Fibroblast of the conjunctiva (primary cell): ENCODE results near the gene RNF224.

Source experiments
- DNase-seq: peaks from one replicate; pipeline ENCODE4 v3.0.0-alpha.2; 2010; ENCODE audit warnings: low read depth

The RNF224 gene

DNA sequence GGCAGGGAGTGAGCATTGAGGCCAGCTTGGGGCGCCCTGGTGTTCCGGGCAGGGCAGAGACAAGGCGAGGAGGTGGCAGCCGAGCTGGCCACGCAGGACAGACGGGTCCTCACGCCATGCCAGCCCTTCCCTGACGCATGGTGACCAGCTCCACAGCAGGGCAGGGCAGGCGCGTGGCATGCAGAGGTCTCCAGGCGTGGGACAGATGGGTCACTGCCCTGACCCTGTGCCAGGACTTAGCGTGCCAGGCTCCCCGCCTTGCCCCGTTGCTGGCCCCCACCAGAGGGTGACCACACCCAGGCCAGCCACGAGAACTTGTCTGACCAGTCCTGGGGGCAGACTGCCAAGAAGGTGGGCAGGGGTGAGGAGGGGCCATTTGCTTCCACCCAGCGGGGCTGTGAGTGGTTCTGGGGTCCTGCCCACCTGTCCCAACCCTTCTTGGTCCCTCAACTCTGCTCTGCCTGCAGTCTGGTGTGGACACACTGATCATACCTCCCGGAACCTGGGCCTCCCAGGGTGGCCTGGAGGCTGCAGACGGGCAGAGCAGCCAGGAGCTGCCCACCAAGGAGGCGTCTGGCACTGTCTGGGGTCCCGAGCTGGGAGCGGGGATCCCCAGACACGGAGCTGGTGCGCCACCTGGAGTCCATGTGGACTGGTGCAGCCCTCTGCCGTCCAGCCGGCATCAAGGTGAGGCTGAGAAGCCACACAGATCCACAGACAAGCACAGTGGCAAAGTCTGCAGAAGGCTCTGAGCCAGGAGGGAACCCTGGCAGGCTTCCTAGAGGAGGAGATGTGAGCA lies at the start of gene RNF224:
Gene RNF224 (plus strand): TSS at position 449 of the 799 bp plus-strand sequence. CDS start 834 bp downstream, outside the sequence.
- peak; percentile 35 for DNase-seq

DNA sequence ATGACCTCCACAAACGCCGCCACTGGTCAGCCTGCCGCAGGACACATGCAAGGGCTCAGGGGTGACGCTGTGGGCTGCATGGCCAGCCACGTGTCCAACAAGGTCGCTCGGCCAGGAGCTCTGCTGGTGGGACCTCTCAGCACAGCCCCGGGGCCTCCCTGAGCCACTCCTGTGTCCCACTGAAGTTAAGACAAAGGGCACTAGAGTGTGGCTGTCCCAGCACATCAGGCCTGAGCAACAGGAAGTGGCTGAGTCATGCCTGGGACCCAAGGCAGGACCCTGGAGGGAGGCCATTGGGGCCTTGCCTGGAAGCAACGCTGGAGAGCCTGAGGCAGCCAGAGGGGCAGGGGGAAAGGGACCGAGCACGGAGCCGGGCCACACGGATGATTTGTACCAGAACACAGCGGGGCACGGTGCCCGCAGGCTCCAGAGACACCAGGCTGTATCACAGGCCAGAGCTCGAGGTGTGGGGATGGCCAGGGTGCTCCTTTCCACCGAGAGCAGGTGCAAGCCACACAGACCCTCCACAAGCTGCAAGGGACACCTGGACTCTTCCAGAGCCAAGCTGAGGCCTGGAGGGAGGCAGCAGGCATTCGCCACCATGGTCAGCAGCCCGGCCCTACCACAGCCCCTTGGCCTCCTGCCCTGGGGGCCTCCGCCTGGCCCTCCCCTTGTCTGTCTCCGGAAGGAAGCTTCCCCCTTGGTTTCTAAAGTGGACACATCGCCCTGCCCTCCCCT lies 48.9 kb upstream of the RNF224 start:
- no peak for DNase-seq

DNA sequence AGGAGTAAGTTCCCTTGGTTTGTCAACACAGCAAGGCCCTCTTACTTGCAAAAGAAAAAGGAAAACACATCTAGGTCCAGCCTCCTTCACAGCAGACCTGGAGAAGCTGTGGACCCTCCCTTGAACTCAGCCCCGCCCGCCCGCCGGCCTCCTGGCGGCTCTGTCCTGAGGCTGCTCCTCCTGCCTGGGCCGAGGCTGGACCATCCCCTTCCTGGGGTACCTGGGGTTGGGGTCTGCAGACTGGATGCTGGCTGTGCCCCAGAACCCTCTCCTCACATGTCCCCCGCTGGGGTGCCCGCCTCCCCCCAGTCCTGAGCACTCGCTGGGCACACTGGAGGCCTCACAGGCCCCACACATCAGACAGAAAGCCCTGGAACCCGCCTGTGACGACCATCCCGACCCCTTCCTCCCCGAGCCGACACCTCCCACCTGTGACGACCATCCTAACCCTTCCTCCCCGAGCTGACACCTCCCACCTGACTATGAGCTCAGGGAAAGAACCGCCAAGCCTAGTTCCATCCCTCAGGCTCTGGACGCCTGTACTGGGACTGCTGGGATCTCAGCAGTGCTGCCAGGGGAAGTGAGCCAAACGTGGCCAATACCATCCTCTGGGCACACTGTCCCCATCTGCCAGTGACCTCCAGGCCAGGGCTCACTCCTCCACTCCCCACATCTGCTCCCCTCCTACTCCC lies 48.2 kb upstream of the RNF224 start:
- no peak for DNase-seq

- no peak for DNase-seq
Measured at GRCh38 chr9:137179761-137180160, 47.5 kb upstream of the RNF224 start.

DNA sequence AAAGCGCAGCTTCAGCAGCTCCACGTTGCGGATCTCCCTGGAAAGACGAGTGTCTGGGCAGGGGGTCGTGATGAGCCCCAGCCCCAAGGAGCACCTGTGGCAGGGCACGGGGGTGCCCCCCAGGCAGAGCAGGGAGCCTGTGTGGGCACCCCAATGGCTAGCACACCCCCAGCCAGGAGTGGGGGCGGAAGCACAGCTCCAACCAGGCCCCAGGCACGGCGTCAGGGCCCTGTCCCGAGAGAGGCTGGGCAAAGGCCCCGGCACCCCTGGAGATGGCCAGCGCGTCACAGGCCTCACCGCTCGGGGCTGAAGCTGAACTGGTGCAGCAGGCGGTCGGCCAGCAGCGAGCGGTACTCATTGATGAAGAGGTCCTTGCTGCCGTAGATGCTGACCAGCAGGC lies 46.8 kb upstream of the RNF224 start:
- DNase-seq: no peak

- no peak for DNase-seq
Measured at GRCh38 chr9:137181680-137182079, 45.6 kb upstream of the RNF224 start.

DNA sequence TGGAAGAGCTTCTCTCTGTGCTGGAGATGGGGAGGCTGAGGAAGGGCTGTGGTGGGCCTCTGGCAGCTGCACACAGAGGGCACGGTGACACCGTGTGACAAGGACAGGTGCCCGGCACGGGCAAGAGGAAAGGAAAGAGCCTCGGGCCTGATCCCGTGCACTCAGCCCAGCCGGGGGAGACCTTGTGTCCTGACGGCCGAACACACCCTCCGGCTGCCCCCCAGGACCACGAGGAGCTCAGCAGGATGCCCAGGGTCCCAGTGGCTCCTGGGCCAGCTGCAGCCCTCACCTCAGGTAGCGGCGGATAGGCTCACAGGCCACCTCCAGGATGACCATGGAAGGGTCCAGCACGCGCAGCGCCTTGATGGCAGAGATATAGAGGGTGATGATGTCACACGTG lies 44.5 kb upstream of the RNF224 start:
- DNase-seq: no peak

DNA sequence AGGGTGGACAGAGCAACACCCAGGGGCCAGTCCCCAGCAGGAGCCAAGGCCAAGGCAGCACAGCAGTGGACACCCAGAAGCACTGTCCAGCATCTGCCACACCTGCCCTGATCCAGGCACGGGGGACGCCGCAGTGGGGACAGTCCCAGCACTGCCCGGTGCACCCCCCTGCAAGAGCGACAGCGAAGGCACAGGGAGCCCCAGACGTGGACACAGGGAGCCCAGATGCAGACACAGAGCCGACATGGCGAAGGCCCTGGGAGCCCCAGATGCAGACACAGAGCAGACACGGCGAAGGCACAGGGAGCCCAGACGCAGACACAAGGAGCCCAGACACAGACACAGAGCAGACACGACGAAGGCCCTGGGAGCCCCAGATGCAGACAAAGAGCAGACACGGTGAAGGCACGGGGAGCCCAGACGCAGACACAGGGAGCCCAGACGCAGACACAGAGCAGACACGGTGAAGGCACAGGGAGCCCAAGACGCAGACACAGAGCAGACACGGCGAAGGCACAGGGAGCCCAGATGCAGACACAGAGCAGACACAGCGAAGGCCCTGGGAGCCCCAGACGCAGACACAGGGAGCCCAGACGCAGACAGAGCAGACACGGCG lies 43.2 kb upstream of the RNF224 start:
- DNase-seq: no peak

DNA sequence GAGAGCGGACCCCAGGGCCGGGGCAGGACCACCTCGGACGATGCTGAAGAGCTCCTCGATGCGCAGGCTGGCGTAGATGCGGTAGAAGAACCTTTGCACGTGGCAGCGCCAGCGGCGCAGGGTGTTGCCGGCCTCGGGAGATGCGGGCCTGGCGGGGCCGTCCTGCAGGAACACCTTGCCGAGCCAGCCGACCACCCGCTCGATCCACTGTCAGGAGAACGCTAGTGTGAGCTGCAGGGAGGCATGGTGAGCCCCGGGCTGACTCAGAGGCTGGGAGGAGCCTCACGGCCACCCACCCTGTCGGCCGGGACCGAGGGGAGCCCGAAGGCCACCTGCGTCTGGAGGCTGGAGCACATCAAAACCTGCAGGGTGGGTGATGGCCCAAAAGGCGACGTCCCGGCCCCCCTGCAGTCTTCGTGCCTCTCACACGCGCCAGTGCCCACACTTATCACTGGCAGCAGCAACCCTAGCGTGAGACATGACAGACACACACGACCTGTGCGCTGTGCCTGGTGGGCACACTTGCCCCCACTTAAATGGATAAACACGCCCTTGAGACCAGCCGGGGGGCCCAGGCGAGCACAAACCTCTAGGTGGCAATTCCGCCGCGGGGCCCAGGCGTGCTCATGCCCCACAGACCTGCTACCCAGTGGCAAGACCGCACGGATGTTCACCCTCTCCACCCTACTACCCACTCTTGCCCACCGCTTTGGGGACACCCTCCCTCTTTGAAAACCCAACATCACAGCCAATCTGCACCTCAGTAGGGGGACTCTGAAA lies 42.2 kb upstream of the RNF224 start:
- DNase-seq: no peak

DNA sequence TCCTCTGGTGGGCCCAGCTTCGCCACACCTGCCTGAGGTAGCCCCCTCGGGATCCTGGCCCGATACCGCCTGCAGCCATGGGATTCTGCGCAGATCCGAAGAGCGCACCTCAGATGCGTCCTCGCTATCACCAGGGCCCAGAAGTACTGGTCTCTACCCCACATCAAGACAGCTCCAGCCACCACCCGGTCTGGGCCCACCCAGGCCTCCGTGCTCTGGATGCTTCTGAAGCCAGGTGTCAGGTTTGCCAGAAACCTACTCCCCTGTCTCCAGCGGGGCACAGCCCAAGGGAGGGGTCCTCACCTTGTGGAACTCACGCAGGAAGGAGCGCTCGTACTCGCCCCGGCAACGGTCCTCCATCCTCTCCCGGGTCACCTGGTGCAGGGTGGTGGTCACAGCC lies 41.4 kb upstream of the RNF224 start:
- DNase-seq: no peak

GRCh38 chr9:137186385-137186784 lies 40.9 kb upstream of the RNF224 start:
- DNase-seq: no peak

DNA sequence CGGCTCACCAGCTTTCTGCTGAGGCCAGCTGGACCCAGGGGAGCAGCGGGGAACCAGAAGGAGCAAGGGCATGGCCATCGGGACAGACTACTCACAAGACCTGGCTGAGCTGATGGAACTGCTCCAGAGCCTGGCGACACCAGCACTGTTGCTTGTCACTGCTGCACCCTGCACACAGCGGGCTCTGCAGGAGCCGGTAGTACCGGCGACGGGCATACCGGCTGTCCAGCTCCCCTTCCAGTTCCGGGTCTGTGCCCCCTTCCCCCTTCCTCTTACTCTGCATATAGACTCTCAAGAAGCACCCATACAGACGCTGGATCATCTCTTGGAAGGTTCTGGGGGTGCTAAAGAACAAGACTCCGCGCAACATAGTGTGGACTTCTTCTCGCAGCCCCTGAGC lies 39.9 kb upstream of the RNF224 start:
- DNase-seq: no peak

GRCh38 chr9:137188086-137188489 lies 39.2 kb upstream of the RNF224 start:
- no peak for DNase-seq

DNA sequence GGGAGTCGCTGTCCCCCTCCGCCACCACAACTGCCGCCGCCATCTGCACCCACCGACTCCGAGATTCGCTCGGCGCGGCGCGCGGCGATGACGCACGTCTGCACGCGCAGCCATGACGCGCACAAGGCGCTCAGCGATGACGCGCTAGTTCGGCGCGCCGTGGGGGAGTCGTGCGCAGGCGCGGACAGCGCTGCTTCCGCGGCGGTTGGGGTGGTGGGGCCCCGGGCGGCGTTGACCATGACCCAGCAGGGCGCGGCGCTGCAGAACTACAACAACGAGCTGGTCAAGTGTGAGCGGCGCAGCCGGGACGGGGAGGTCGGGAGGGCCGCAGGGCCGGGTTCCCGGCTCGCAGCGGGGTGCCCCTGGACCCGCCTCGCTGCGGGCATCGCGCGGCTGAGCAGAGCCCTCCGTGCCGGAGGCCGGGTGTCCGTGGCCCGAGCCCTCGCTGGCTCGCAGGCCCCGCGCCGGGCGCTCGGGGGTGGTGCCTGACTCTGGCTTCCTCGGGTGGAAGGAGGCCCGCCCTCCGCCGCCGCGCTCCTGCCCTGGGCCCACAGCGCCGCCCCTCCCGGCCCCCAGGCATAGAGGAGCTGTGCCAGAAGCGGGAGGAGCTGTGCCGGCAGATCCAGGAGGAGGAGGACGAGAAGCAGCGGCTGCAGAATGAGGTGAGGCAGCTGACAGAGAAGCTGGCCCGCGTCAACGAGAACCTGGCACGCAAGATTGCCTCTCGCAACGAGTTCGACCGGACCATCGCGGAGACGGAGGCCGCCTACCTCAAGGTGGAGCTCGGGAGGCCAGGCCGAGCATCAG lies 38.6 kb upstream of the RNF224 start, which contains the start of the genes ANAPC2 and SSNA1:
Gene ANAPC2 (minus strand): TSS at position 71 of the 807 bp plus-strand sequence. CDS start 28 bp downstream, at position 43.
Gene SSNA1 (plus strand): TSS at position 187 of the 807 bp plus-strand sequence. CDS start 51 bp downstream, at position 238.
- DNase-seq: peak; percentile 88

DNA sequence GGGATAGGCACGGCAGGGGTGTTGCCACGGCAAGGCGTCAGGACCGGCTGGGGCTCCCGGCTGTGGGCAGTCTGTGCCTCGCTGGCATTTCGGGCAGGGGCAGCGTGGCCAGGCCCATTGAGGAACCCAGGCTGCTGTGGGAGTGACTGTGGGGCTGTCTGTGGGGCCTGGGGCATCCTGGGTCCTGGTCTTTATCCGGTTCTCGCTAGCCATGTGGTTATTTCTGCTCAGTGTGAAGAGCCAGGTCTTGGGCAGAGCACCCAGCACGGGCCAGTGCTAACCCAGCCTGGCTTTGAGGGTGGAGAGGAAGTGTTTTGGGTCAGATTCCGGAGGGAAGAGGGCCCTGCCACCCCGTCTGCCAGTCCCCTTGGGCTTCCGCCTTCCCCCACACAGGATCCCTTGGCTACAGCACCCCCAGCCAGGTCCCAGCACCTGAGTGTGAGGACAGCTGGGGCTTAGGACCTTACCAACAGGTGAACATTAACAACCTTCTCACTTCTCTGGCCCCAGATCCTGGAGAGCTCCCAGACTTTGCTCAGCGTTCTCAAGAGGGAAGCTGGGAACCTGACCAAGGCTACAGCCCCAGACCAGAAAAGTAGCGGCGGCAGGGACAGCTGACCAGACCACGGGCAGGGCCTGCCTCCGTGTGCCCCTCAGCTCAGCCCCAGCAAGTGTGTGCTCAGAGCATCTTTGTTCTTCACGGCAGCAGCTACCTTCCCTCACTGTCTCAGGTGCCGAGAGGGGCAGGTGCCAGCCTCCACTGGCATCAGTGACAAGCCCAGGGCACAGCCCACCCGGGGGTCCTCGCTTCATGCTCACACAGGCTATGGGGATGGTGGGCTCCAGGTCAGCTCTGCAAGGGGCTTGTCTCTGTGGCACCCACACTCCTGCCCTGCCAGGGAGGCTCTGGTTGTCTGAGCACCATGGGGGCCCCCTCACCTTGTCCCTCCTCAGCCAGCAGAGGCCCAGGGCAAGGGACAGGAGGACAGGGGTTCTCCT lies 37.7 kb upstream of the RNF224 start:
- no peak for DNase-seq

GRCh38 chr9:137190315-137190856 lies 36.9 kb upstream of the RNF224 start:
- DNase-seq: no peak

GRCh38 chr9:137191245-137191644 lies 36.1 kb upstream of the RNF224 start:
- no peak for DNase-seq

DNA sequence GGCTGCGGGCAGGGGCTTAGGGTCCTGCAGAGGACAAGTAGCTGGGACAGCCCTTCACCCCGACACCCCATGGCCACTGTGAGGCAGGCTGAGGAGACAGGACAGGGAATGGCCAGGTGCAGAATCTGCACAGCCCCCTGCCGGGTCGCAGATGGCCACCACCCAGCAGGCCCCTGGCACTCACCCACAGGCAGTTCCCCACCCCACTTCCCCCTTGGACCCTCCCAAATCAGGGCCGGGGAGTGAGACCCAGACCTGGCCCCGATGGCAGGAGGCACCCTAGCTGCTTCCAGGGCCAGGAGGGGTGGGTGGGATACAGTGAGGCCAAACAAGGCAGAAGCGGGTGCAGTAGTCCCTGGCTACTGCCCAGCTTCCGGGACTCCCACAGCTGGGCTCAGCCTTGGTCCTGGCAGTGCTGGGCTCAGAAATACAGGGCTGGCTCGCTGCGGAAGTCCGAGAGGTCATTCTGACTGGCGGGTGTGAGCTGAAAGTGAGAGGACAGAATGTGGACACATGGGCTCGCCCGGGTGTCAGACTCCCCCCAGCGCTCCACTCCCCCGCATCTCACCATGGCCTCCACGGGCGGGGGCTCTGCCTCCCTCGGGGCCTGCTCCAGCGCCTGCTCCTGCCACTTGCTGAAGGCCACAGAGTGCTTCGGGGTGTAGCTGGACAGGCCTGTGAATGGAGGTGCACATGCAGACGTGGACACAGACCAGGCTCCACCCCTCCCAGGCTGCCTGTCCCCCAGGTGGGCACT lies 35.4 kb upstream of the RNF224 start:
- DNase-seq: no peak
